Fibroblast of the aortic adventitia (primary cell): ENCODE results near the gene DRD1. TPM values are rescaled to one million over a fixed set of nuclear protein-coding genes. Genes with fewer than 3 reads are reported as not detected.

ENCODE experiments used
- DNase-seq: peaks from one replicate; pipeline ENCODE4 v3.0.0-alpha.2; 2010; ENCODE audit warnings: low read depth
- H3K4me3 ChIP-seq: 2 replicates; pipeline ENCODE4 v1.5.1; 2011; ENCODE audit warnings: low read depth, mild to moderate bottlenecking, control low read depth, low read length, moderate library complexity
- CTCF ChIP-seq: IDR thresholded peaks from 2 replicates; pipeline ENCODE4 v1.5.1; 2011; ENCODE audit warnings: mild to moderate bottlenecking, low read length, control low read depth, inconsistent platforms; ENCODE audit not compliant: insufficient read depth
- total RNA-seq: library from RNA; depleted of rRNA; stranded (reverse); fragments of >200 nt; gene quantifications from 2 replicates; pipeline ENCODE4 v1.2.3, GENCODE V29; 2012; ENCODE audit warnings: low replicate concordance

DRD1 gene
- total RNA-seq, 1 donor: 0.18 TPM

- DNase-seq: peak; percentile 39
- H3K4me3 ChIP-seq: no peak overlapping the region
- TF ChIP-seq CTCF: peak; percentile 88
Measured at GRCh38 chr5:175464074-175464941, 20.3 kb upstream of the DRD1 start.

GRCh38 chr5:175463641-175464040 lies 19.7 kb upstream of the DRD1 start:
- DNase-seq: no peak
- no peak for TF ChIP-seq CTCF

GRCh38 chr5:175461370-175461769 lies 17.4 kb upstream of the DRD1 start:
- no peak for DNase-seq
- no peak for TF ChIP-seq CTCF
- no peak overlapping the region for H3K4me3 ChIP-seq

More at GRCh38 chr5:175463641-175464040, 19.7 kb upstream of the DRD1 start:
- no peak overlapping the region for H3K4me3 ChIP-seq

- H3K4me3 ChIP-seq: no peak overlapping the region
- no peak for DNase-seq
- no peak for TF ChIP-seq CTCF
Measured at GRCh38 chr5:175460552-175460951, 16.6 kb upstream of the DRD1 start.

- no peak overlapping the region for H3K4me3 ChIP-seq
- TF ChIP-seq CTCF: peak; percentile 47
- DNase-seq: peak; percentile 39
Measured at GRCh38 chr5:175460126-175460525, 16.1 kb upstream of the DRD1 start.

GRCh38 chr5:175457466-175457865 lies 13.5 kb upstream of the DRD1 start:
- no peak for TF ChIP-seq CTCF
- no peak for DNase-seq
- no peak overlapping the region for H3K4me3 ChIP-seq
